ENCODE data around the gene C1orf50.

C1orf50 gene

GRCh38 chr1:42765269-42765668 lies 1.8 kb upstream of the C1orf50 start:
- no peak for DNase-seq

- no peak for DNase-seq
These were observed 963 bp upstream of the C1orf50 start for GRCh38 chr1:42765832-42766740.

DNA sequence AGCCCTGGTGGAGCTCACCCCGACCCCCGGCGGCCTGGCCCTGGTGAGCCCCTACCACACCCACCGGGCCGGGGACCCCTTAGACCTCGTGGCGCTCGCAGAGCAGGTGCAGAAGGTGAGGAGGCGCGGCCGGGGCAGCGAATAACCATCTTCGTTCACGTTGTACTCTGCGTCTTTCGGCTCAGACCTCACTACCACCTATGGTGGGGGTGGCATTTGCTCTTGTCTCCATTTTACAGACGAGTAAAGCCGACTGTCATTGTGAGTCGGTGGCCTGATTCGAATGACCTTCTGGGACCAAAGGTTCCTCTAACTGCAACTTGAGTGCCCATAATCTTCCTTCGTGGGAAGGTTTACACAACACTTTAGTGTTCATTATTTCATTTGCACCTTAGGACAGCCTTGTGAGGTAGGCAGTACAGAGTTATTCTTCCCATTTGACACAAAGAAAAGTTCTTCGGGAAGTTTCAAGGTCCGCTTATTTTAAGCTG lies 506 bp downstream of the C1orf50 start:
- no peak for DNase-seq

- DNase-seq = no peak
These were observed 1.1 kb downstream of the C1orf50 start for GRCh38 chr1:42768172-42768571.

DNA sequence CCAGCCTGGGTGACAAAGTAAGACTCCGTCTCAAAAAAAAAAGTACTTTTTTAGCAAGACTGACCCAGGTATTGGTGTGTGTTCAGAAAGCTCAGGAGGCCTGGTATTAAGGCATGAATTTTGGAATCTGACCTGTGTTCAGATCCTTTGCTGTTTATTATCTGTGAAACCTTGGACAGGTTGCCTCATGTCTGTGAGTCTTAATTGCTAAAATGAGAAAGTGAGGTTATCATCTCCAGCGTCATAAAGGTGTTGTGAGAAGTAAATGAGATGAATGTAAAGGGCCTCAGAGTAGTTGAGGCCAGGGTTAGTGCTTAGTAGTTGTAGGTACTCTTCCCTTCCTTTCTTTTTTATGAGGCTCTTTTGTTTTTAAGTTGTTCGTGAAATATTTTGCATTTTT lies 2.8 kb downstream of the C1orf50 start:
- no peak for DNase-seq

GRCh38 chr1:42773420-42773819 lies 6.4 kb downstream of the C1orf50 start:
- no peak for DNase-seq

DNA sequence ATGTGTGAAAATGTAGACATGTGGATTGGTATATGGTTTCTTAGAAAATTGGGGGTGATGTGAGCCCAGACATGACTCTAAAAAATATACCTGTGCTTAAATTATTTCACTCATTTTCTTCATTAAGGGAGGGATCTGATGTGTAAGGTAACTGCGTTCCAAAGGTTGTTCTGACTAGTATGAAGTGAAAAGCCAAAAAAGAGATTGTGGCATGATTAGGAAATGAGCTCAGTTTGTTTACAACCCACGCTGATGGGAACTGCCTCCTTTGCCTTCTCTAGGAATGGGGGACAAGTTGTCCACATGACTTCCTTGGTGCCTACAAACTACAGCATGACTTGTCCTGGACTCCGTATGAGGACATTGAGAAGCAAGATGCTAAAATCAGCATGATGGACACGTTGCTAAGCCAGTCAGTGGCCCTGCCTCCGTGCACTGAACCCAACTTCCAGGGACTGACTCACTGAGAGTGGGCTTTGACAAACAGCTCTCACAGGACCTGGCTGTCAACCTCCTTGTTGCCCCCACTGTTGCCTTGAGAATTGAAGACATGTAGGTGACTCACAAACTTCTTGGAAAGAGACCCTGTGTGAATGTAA lies 8.0 kb downstream of the C1orf50 start:
- no peak for DNase-seq

DNA sequence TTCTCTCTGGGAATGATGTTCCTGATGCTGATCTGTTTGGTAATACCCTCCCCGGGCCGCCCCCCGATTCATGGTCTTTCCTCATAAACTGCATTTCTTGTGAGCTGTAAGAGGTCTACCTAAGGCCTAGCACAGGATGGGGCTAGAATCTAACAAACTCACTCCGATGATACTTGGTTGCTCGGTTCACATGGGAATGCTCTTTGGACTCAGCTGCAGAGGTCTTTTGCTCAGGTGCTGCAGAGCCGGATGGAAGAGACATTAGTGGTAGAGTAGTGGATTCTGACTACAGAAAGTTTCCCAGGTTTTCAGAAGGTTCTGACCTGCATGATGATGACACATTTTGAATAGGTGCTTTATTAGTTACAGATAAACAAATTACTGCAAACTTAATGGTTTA lies 9.5 kb downstream of the C1orf50 start:
- DNase-seq = no peak

GRCh38 chr1:42777852-42778251 lies 10.8 kb downstream of the C1orf50 start:
- no peak for DNase-seq

DNA sequence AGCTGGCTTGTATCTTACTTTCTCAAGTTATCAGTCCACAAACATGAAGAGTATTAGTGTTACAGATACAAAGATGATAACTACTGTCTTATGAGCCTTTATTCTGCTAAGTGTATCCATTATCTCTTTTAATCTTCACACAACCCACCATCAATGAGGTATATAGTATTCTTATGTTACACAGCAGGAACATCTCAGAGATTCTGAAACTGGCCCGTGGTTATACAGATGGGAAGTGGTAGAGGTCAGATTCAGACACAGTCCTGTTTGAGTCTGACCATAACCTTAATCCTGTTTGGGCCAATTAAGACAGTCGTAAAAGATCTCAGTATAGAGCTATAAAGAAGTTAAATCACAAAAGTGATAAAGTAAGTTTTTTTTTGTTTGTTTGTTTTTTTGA lies 12.7 kb downstream of the C1orf50 start:
- no peak for DNase-seq

DNA sequence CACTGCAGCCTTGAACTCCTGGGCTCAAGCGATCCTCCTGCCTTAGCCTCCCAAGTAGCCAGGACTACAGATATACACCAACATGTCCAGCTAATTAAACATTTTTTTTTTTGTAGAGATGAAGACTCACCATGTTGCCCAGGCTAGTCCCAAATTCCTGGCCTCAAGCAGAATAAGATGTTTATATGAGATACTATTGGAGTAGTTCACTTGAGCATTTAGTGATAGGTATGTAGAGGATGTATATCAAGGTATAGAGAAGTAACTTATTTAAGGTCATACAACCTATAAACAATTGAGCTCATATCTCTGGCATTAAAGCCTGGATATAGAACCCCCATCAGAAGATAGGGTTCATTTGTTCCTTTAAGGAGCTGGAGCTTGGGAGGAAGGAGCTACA lies 13.1 kb downstream of the C1orf50 start:
- DNase-seq = no peak

DNA sequence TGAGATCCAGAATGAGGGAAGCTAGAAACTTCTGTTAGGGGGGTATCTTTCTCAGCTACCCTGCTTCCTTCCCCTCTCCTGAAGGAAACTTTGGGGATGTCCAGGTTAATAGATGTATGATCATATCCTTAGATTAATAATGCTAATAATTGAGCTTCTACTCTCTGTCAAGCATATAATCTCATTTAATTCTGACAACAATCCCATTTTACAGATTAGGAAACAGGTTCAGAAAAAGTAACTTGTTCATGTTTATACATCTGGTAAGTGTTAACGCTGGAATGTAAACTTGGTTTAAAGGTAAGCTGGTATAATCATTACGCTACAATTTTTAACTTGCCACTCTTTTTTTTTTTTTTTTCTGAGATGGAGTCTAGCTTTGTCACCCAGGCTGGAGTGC lies 16.0 kb downstream of the C1orf50 start:
- no peak for DNase-seq

GRCh38 chr1:42784547-42784945 lies 17.5 kb downstream of the C1orf50 start:
- no peak for DNase-seq

DNA sequence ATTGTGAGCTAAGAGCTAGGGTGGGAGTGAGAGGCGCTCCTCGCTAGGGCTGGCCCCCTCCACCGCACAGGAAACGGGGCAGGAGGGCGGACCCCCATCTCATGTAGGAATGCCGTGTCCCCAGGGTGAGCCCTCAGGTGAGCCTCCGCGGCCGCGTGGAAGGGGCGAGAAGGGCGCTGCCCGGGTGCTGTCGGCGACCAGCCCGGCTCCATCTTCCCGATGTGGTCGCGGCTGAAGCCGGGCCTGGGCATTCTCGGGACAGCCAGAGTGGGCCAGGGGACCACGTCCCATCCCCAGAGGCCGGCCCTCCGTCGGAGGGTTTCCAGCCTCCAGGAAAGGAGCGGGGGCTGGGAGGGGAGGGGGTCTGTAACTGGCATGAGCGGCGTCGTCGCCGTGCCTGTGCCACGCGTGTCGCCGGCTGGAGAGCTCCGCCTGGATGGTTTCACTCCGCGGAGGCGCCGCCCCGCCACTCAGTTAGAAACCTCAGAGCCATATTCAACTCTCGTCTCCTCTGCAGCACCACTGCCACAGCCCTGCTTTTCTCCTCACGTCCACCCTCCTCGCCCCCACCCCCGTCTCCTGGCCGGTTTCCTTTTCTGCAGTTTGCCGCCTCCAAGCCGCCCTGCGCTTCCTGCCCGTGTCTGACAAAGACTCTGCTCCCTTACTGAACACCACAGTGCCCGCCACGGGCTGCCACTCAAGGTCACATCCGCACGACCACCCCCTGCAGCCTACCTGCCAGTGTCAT lies 18.1 kb downstream of the C1orf50 start, which contains the start of gene TMEM269:
TMEM269 (plus strand) TSS at position 46 of the 748 bp plus-strand sequence. CDS start 4,903 bp downstream, outside the sequence.
- DNase-seq = no peak

DNA sequence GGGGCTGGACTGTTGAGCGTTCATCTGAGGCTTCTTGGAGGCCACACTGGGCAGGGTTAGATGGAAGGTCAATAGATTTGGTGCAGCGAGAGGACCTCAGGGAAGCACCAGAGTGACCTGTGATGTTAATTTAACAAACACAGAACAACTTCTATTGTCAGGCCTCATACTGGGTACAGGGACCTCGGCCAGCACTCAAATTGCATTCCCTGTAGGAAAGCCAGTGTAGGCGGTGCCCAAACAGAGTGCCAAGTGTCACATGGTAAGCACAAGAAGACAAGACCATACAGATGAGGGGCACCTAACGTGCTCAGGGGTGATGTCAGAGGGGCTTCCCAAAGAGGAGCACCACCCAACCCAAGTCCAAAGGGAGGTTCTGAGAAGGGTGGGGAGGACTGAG lies 19.0 kb downstream of the C1orf50 start:
- DNase-seq = no peak

GRCh38 chr1:42788021-42788420 lies 21.0 kb downstream of the C1orf50 start:
- no peak for DNase-seq

GRCh38 chr1:42793824-42794223 lies 26.8 kb downstream of the C1orf50 start:
- no peak for DNase-seq

DNA sequence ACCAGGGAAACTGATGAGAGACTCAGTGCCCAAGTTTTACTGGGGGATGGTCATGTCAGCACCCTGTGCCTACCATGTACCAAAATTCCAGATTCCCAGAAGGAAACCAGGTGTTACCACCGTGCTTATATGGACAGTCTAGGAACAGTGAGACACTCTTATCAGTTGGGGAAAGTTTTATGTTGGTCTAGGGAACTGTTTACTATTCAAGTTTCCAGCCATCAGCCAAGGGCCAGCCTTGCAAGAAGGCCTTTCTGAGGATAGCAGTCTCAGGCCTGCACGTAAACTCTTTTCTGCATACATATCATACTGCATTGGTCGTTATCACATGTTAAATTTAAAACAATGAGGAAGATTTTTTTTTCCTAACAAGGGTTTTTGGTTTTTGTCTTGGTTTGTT lies 30.4 kb downstream of the C1orf50 start:
- DNase-seq = no peak

GRCh38 chr1:42797979-42798378 lies 30.9 kb downstream of the C1orf50 start:
- DNase-seq = no peak

DNA sequence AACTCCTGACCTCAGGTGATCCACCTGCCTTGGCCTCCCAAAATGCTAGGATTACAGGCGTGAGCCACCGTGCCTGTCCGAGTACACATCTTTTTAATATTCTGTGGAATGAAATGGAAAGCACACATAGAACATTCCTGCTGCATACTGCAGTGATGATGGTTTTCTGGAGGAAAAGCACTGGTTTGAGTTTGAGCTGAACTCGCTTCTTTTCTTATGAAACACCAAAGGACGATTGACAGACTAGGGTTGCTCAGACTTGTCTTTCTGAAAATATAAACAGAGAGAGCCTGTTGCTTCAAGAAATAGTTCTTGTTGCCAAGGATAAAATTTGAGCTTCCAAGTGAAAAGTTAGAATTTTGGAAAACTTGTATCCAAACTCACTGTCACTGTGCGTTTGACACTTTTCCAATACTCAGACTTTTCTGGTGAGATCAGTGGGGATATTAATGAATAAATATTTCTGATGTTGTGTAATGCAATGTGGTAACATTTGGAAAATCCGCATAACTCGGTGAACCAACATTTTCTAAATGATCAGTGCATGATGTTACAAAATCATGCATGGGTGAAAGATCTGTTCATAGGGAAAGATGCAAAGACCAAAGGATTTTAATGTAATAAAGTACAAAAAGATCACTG lies 34.9 kb downstream of the C1orf50 start:
- no peak for DNase-seq

- no peak for DNase-seq
These were observed 39.1 kb downstream of the C1orf50 start for GRCh38 chr1:42806171-42806570.

- no peak for DNase-seq
These were observed 39.5 kb downstream of the C1orf50 start for GRCh38 chr1:42806593-42806992.

- no peak for DNase-seq
These were observed 40.1 kb downstream of the C1orf50 start for GRCh38 chr1:42807056-42807668.
